Gastroesophageal sphincter (tissue), 3 donors: ENCODE results near the gene ESRRA.
A peak's percentile ranks its signal among the peaks of the same experiment; 100 is the strongest.

ENCODE experiments used
- CTCF ChIP-seq, 4 experiments: fragments of 200-600 bp in 2 of 4; fragments of 450-650 bp in 2 of 4; sonication (generic) in 1 of 4; IDR thresholded peaks; one replicate each; pipeline ENCODE4 v1.5.1; 2017 to 2019; ENCODE audit warnings: antibody characterized with exemption in 4 of 4, mild to moderate bottlenecking in 2 of 4, moderate library complexity in 2 of 4
- EP300 ChIP-seq: sonication (generic); formaldehyde crosslinking; IDR thresholded peaks from one replicate; pipeline ENCODE4 v1.6.1; 2017; ENCODE audit warnings: antibody characterized with exemption, mild to moderate bottlenecking
- POLR2A ChIP-seq, 2 donors: fragments of 450-650 bp; IDR thresholded peaks; one replicate each; pipeline ENCODE4 v1.6.1; 2017; ENCODE audit warnings: antibody characterized with exemption in 2 of 2, mild to moderate bottlenecking in 2 of 2, moderate library complexity in 1 of 2
- POLR2AphosphoS5 ChIP-seq: sonication (generic); formaldehyde crosslinking; IDR thresholded peaks from one replicate; pipeline ENCODE4 v1.6.1; 2017; ENCODE audit warnings: antibody characterized with exemption

GRCh38 chr11:64304316-64305072 lies 830 bp upstream of the ESRRA start:
- TF ChIP-seq CTCF (IDR thresholded peaks at IDR 0.05): peak in 3 of 4 experiments; percentile 89 to 90 (median 89)
- TF ChIP-seq POLR2AphosphoS5: no peak
- TF ChIP-seq POLR2A (IDR thresholded peaks at IDR 0.05): peak in 1 of 2 donors; percentile 24
- no peak for TF ChIP-seq EP300
